Transverse colon (tissue), 3 donors: ENCODE measurements around the gene STOX2.

ENCODE experiments used
- POLR2A ChIP-seq: fragments of 450-650 bp; IDR thresholded peaks from one replicate; pipeline ENCODE4 v1.6.1; 2016; ENCODE audit warnings: antibody characterized with exemption, mild to moderate bottlenecking, moderate library complexity
- TF ChIP-seq, protein P1 (sequence below), 5 experiments: fragments of 200-600 bp in 3 of 5; fragments of 450-650 bp in 2 of 5; sonication (generic) in 3 of 5; IDR thresholded peaks; 1 replicate in 2 of 5; 2 replicates in 3 of 5; pipeline ENCODE4 v1.5.1; 2016 to 2017; ENCODE audit warnings: antibody characterized with exemption in 5 of 5, inconsistent platforms in 3 of 5, mild to moderate bottlenecking in 2 of 5, moderate library complexity in 1 of 5

GRCh38 chr4:183989931-183990330 lies 84.8 kb downstream of the STOX2 start:
- TF ChIP-seq, protein P1, sequence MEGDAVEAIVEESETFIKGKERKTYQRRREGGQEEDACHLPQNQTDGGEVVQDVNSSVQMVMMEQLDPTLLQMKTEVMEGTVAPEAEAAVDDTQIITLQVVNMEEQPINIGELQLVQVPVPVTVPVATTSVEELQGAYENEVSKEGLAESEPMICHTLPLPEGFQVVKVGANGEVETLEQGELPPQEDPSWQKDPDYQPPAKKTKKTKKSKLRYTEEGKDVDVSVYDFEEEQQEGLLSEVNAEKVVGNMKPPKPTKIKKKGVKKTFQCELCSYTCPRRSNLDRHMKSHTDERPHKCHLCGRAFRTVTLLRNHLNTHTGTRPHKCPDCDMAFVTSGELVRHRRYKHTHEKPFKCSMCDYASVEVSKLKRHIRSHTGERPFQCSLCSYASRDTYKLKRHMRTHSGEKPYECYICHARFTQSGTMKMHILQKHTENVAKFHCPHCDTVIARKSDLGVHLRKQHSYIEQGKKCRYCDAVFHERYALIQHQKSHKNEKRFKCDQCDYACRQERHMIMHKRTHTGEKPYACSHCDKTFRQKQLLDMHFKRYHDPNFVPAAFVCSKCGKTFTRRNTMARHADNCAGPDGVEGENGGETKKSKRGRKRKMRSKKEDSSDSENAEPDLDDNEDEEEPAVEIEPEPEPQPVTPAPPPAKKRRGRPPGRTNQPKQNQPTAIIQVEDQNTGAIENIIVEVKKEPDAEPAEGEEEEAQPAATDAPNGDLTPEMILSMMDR (IDR thresholded peaks at IDR 0.05), result no peak
- no peak for TF ChIP-seq POLR2A
